Kidney (tissue), 14 donors: ENCODE data around the gene HOXD3. TPM values are rescaled to one million over a fixed set of nuclear protein-coding genes. Genes with fewer than 3 reads are reported as not detected.

ENCODE experiments used
- DNase-seq, 5 donors: peaks; one replicate each; pipeline ENCODE4 v3.0.0-alpha.2; 2013 to 2020
- FAIRE-seq: peaks from 2 replicates; lab custom pipeline; 2012; peaks lifted over from hg19 to GRCh38; lab: Jason Lieb, UNC
- H3K27ac ChIP-seq, 2 donors: one replicate each; pipeline ENCODE4 v1.7.0; 2013; ENCODE audit warnings: low read depth in 2 of 2, low read length in 2 of 2, inconsistent platforms in 1 of 2
- H3K27me3 ChIP-seq: one replicate; pipeline ENCODE4 v1.7.1; 2013; ENCODE audit warnings: low read length, inconsistent platforms; ENCODE audit not compliant: control insufficient read depth, insufficient read depth
- H3K36me3 ChIP-seq, 3 donors: one replicate each; pipeline versions ENCODE4 v1.7.0 to v1.7.1; 2013; ENCODE audit warnings: low read length in 3 of 3, control low read depth in 1 of 3, inconsistent platforms in 1 of 3; ENCODE audit not compliant: insufficient read depth in 3 of 3, control insufficient read depth in 2 of 3
- H3K4me1 ChIP-seq, 3 donors: one replicate each; pipeline versions ENCODE4 v1.7.0 to v1.7.1; 2013; ENCODE audit warnings: low read length in 3 of 3, inconsistent platforms in 1 of 3, low read depth in 1 of 3; ENCODE audit not compliant: control insufficient read depth in 2 of 3, insufficient read depth in 2 of 3
- H3K4me3 ChIP-seq, 3 donors: one replicate each; pipeline versions ENCODE4 v1.7.0 to v1.8.1; 2013; ENCODE audit warnings: low read length in 3 of 3, control low read depth in 1 of 3, inconsistent platforms in 1 of 3
- H3K9ac ChIP-seq, 3 donors: one replicate each; pipeline versions ENCODE4 v1.7.0 to v1.7.1; 2013; ENCODE audit warnings: low read length in 3 of 3, control low read depth in 1 of 3, inconsistent platforms in 1 of 3
- H3K9me3 ChIP-seq, 3 donors: one replicate each; pipeline versions ENCODE4 v1.7.0 to v1.7.1; 2013; ENCODE audit warnings: low read length in 3 of 3, control low read depth in 1 of 3, inconsistent platforms in 1 of 3; ENCODE audit not compliant: control insufficient read depth in 2 of 3, insufficient read depth in 1 of 3
- intact Hi-C: fragments of 100-400 bp; cut with DNase I; formaldehyde crosslinking; loops from one replicate; pipeline ENCODE4 v1.11.1; 2022
- polyA plus RNA-seq: library from polyadenylated mRNA; stranded (reverse); fragments of 350-450 nt; fragmentation: Illumina TruSeq; extraction: RNeasy Lipid Tissue Mini Kit (QIAGEN cat#74804); gene quantifications from one replicate; pipeline ENCODE4 v1.2.3, GENCODE V29; 2014; ENCODE audit warnings: low read depth, low replicate concordance; ENCODE audit not compliant: insufficient read depth
- total RNA-seq: library from RNA; stranded (reverse); fragmentation: NEBNext Ultra II Directional; extraction: Animal tissue kit (Norgen Biotek cat#: 25700); gene quantifications from one replicate; pipeline ENCODE4 v1.2.1, GENCODE V29; 2021
- TF ChIP-seq, protein P1 (sequence below): IDR thresholded peaks from 3 replicates; pipeline ENCODE4 v1.5.1; 2012; ENCODE audit warnings: mild to moderate bottlenecking, moderate library complexity, borderline replicate concordance; ENCODE audit not compliant: insufficient read depth; ENCODE audit errors: extremely low read depth
- donor health status: control.
- donor health status: control.
- donor health status: control.
- donor health status: control.
- donor health status: control.
- donor health status: DM: yes; HTN: yes; CAD: no.
- donor health status: Normal renal cell carcinoma (clear cell type).

HOXD3 gene
- total and polyA plus RNA-seq, 2 donors from 2014 or later, result 16.9 to 29.3 TPM

DNA sequence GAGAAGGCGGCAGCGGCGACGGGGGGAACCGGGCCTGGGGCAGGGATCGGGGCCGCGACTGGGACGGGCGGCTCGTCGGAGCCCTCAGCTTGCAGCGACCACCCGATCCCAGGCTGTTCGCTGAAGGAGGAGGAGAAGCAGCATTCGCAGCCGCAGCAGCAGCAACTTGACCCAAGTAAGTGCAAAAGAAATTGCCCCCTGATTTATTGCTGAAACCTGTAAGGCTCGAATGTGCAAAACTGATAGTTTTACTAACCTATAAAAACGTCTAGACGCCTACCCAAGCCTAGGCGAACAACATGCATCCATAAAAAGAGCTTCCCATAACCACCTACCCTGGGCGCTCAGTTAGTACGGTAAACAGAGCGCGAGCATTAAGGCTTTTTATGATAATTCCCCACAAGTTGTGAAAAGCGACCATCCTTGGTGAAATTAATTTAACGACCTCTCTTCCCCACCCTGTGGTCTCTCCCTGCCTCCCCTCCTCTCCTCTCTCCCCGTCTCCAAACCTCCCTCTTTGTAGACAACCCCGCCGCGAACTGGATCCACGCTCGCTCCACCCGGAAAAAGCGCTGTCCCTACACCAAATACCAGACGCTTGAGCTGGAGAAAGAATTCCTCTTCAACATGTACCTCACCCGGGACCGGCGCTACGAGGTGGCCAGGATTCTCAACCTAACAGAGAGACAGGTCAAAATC, 33.5 kb upstream of the HOXD3 start:
- Histone ChIP-seq H3K4me1 (peaks cover 6 to 12% (median 12%) of the 10 kb centered on the region in 3 donors), H3K9ac (peak overlapping the region; percentile 57 to 73 (median 59)), H3K9me3 (no peaks in the 10 kb centered on the region), H3K36me3 (peaks cover 0 to 5% (median 0%) of the 10 kb centered on the region in 3 donors), H3K4me3 (peak overlapping the region; percentile 72 to 80 (median 75)), H3K27ac (peak overlapping the region; percentile 91 to 95), H3K27me3 (no peaks in the 10 kb centered on the region)
- no peak for FAIRE-seq
- TF ChIP-seq, protein P1, sequence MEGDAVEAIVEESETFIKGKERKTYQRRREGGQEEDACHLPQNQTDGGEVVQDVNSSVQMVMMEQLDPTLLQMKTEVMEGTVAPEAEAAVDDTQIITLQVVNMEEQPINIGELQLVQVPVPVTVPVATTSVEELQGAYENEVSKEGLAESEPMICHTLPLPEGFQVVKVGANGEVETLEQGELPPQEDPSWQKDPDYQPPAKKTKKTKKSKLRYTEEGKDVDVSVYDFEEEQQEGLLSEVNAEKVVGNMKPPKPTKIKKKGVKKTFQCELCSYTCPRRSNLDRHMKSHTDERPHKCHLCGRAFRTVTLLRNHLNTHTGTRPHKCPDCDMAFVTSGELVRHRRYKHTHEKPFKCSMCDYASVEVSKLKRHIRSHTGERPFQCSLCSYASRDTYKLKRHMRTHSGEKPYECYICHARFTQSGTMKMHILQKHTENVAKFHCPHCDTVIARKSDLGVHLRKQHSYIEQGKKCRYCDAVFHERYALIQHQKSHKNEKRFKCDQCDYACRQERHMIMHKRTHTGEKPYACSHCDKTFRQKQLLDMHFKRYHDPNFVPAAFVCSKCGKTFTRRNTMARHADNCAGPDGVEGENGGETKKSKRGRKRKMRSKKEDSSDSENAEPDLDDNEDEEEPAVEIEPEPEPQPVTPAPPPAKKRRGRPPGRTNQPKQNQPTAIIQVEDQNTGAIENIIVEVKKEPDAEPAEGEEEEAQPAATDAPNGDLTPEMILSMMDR, result no peak
- DNase-seq, result peak; percentile 63 to 94 (median 85)
- intact Hi-C loops, result loop anchor here (10.0 kb wide), 2 partner anchors 521 to 1031 kb away; no protein-coding TSS in a partner anchor

DNA sequence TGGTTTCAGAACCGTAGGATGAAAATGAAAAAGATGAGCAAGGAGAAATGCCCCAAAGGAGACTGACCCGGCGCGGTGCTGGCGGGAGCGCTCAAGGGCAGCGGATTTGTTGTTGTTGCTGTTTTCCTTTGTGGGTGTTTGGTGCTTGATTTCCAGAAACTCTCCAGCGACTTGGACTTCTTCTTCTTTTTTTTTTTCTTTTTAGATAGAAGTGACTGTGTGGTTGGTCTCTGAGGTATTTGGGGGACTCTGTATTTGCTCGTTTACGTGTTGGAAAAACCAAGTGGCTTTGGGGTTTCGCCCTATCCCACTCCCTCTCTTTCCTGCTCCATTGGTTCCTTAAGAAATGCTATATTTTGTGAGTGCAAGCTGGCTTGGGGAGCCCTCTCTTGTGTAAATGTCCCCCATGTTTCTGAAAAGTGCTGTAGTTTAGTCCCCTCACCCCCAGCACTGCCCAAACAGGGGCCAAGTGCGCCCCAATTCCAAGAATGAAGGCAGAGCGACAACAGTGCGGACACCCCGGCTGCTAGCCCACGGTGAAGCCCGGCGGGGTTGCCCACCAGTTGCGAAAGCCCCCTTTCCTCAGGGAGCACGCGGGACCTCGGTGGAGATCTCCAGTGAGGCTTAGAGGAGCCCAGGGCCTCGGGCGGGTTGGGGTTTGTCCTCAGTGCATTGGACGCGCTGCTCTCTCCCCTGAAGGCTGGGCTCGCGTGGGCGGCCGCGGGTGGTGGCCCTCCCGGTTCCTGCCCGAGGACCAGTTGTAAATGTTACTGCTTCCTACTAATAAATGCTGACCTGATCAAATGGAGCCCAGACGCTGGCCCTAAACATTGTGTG, 32.8 kb upstream of the HOXD3 start:
- Histone ChIP-seq H3K9me3 (no peaks in the 10 kb centered on the region), H3K4me3 (peak overlapping the region; percentile 72 to 80 (median 75)), H3K4me1 (peaks cover 6 to 12% (median 12%) of the 10 kb centered on the region in 3 donors), H3K27me3 (no peaks in the 10 kb centered on the region), H3K36me3 (peaks cover 0 to 5% (median 0%) of the 10 kb centered on the region in 3 donors), H3K27ac (peak overlapping the region; percentile 91 to 95), H3K9ac (peak overlapping the region; percentile 57 to 73 (median 59))
- intact Hi-C loops, result loop anchor here (10.0 kb wide), 2 partner anchors 520 to 1030 kb away; no protein-coding TSS in a partner anchor
- FAIRE-seq, result no peak
- DNase-seq, result peak in 3 of 5 donors; percentile 33 to 87 (median 60)
- TF ChIP-seq, protein P1, result no peak

DNA sequence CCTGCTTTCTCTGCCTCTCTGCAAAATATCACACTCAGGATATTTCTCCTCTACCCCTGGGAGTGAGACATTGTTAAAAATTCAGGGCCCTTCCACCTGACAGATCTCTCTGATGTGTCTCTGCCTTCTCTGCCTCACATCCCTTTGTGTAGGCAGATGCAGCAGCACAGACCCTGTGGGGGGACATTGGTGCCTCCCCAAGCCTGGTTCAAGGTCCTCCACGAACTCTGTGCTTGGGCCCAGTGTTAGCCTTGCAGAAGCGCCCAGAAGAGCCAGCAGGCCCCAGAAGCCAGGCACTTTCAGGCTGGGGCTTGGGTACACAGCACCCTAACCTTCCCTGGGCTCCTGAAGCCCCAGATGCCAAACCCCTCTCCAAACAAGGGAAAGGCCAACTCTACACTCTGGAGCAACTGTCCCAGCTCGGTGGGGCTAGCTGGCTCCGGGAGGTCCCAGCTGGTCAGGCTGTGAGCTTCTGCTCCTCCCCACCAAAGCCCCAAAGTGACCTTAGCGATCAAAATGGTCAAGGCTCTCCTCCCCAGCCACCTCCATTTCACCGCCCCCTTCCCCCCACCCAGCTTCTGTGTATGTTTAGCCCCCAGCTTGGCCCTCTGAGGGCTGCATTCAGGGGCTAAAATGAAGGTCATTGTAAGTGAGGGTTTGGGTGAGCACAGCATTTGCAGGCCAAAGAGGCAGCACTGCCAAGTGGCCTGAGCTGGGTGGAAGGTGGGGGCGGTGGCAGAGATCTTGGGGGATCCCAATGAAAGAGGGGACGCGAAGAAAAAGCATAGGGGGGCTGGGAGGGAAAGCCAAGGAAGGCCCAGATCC, 31.9 kb upstream of the HOXD3 start:
- Histone ChIP-seq H3K4me1 (peaks cover 4 to 12% (median 6%) of the 10 kb centered on the region in 3 donors), H3K27ac (peak overlapping the region; percentile 91 to 95), H3K27me3 (no peaks in the 10 kb centered on the region), H3K36me3 (no peaks in the 10 kb centered on the region), H3K9ac (peak overlapping the region; percentile 20 to 86 (median 59)), H3K9me3 (no peaks in the 10 kb centered on the region), H3K4me3 (peak overlapping the region in 2 of 3 donors; percentile 72 to 80)
- TF ChIP-seq, protein P1, result no peak
- FAIRE-seq, result no peak
- peak in 3 of 5 donors; percentile 60 to 75 (median 68) for DNase-seq
- intact Hi-C loops, result loop anchor here (10.0 kb wide), 2 partner anchors 520 to 1030 kb away; no protein-coding TSS in a partner anchor
